Activated CD4-positive, alpha-beta T cell treated with anti-CD3 and anti-CD28 coated beads, Interleukin-2, amount 50 U/mL, for 16 hours (primary cell): Measurements from ENCODE around the gene BRPF3.
"Not testable (repeated sequence)": the region's sequence is repeated elsewhere in the genome, so short reads cannot be mapped to it uniquely, and the experiment has no call there.

Source experiments
- DNase-seq: peaks from one replicate; pipeline ENCODE4 v3.0.0-alpha.2; 2020

Gene BRPF3

DNA sequence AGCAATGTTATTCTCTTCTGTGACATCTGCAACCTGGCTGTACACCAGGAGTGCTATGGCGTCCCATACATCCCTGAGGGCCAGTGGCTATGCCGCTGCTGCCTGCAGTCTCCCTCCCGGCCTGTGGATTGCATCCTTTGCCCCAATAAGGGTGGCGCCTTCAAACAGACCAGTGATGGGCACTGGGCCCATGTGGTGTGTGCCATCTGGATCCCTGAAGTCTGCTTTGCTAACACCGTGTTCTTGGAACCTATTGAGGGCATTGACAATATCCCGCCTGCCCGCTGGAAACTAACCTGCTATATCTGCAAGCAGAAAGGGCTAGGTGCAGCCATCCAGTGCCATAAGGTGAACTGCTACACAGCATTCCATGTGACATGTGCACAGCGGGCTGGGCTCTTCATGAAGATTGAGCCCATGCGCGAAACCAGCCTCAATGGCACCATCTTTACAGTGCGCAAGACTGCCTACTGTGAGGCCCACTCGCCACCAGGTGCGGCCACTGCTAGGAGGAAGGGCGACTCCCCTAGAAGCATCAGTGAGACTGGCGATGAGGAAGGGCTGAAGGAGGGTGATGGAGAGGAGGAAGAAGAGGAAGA lies 4.6 kb downstream of the BRPF3 start:
- DNase-seq, result no peak

DNA sequence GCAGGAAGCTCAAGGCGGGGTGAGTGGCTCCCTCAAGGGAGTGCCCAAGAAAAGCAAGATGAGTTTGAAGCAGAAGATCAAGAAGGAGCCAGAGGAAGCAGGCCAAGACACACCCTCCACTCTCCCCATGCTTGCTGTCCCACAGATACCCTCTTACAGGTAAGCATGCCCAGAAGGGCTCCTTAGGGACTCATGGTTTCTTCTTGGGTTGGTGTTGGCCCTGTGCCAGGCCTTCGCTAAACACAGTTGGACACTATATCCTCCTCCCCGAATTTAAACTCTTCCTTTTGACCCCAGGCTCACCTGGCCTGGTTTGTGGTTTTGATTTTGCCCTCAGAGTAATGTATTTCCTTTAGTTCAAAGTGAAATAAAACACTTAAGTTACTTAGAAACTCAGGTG lies 5.1 kb downstream of the BRPF3 start:
- no peak for DNase-seq

DNA sequence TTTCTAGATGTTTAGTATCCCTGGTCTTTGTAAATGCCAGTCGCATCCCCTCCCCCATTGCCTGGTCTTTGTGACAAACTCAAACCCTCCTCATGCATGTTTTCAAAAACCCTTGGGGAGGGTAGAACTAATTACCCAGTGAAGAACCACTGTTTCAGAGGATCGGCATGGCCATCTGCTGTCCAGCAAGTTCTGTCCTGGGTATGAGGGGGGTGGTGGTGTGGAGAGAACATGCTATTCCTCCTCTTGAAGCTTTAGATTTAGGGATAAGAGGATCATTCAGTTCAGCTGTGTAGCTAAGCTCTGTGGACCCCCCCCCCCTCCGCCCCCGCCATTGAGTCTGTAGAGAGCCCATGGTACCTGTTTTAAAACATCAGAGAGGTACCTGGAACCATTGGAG lies 5.6 kb downstream of the BRPF3 start:
- DNase-seq, result no peak

DNA sequence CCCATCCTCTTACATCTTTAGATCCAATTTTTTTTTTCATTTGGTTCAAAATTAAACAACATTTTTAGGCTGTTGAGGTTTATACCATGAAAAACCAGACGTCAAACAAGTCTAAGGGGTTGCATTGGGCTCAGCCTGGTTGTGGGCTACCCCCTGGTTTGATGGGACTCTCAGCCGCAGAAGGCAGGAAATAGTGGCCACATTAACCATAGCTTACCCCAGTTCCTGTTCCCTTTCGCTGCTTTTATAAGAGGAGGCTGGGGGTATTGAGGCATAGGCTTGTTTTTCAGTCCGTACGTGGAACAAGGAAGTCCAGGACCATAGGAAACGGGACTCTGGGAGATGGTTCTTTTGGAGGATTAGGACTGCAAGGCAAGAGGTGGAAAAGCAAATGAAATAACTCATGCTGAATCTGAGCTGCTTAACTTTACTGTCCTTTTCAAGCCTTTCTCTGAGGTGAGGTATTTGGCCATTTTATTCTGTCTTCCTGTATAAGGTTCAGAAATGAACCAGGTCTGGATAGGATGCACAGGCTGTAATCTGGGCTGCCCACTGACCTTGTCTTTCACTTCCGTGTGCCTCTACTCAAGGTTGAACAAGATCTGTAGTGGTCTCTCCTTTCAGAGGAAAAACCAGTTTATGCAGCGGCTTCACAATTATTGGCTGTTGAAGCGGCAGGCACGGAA lies 7.7 kb downstream of the BRPF3 start:
- peak; percentile 41 for DNase-seq

DNA sequence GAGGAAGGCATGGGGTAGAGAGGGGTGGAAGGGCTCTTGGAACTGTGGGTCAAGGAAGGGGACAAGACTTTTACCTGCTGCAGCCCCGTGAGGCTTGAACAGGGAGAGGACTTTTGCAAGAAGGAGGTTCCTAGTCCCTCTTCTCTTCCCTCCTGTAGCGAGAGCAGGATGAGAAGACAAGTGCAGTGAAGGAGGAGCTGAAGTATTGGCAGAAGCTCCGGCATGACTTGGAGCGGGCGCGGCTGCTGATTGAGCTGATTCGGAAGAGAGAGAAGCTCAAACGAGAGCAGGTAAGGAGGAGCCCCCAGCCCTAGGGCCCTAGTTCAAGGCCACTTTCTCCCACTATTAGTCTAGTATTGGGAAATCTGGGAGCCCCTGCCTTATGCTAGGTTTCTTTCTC lies 10.6 kb downstream of the BRPF3 start:
- no peak for DNase-seq

DNA sequence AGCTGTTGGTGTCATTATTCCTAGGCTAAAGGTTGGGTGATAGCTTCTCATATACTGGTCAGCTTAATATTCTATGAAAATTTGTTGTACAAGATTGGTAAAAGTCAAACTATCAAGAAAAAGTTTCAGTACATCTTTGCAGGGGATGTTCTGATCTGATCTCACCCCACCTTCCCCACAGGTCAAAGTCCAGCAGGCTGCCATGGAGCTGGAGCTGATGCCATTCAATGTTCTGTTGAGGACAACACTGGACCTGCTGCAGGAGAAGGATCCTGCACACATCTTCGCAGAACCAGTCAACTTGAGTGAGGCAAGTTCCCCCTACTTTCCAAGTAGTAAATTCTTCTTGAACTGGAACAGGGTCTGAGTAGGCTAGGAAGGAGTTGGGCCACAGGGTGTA lies 13.1 kb downstream of the BRPF3 start:
- DNase-seq, result no peak

DNA sequence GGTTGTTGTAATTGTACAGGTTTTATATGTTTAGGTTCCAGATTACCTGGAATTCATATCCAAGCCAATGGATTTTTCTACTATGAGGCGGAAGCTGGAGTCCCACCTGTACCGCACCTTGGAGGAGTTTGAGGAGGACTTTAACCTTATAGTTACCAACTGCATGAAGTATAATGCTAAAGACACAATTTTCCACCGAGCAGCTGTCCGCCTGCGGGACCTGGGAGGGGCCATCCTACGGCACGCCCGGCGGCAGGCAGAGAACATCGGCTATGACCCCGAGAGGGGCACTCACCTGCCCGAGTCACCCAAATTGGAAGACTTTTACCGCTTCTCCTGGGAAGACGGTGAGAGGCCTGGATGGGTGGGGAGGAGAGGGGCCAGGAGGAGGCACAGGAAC lies 13.6 kb downstream of the BRPF3 start:
- no peak for DNase-seq

DNA sequence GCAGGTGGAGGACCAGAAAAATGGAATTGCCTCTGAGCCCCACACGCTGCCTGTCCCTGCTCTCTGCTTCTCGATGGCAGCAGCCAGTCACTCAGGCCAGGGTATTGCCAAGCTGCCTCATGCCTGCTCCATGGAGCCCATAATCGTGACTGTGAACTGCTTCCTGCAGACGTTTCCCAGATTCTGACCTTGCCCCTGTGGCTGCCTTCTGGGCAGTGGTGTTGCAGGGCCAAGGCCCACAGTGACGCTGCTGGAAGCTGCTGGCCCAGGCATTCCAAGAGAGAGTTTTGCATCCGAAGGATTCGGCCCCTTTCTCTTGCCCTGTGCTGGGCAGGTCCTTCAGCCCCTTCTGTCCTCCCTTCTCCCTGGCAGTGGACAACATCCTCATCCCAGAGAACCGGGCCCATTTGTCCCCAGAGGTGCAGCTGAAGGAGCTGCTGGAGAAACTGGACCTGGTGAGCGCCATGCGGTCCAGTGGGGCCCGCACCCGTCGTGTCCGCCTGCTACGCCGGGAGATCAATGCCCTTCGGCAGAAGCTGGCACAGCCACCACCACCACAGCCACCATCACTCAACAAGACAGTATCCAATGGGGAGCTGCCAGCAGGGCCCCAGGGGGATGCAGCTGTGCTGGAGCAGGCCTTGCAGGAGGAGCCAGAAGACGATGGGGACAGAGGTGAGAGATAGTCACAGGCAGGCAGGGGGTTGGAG lies 14.5 kb downstream of the BRPF3 start:
- DNase-seq, result no peak

DNA sequence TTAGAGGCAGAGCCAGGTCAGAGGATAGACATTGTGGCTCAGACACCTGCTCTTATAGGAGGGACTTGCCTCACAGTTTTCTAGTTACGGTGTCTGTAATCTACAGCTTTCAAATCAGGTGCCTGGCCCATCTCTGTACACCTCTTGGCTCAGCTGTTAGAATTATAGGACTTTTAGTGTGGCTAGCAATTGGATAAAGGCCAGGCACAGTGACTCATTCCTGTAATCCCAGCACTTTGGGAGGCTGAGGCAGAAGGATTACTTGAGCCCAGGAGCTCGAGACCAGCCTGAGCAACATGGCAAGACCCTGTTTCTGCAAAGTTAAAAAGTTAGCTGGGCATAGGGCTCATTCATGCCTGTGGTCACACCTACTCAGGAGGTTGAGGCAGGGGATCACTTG lies 20.0 kb downstream of the BRPF3 start:
- no peak for DNase-seq

DNA sequence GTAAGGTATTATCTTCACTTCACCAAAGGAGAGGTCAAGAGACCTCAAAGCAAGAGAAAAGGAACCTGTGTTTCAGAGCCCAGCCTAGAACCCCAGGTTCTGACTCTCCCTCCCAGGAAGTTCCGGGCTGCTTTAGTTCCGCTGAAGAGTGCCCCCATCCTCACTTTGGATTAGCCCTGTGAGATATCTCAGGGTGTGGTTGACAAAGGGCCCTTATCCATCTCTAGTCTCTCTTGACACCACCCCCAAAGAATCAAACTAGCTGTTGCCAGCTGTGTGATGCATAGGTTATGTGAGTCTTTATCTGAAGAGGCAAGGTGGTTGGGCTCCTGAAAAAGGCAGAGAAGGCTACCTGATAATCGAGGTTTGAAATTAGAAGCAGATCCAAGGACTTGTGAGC lies 20.6 kb downstream of the BRPF3 start:
- DNase-seq, result no peak

DNA sequence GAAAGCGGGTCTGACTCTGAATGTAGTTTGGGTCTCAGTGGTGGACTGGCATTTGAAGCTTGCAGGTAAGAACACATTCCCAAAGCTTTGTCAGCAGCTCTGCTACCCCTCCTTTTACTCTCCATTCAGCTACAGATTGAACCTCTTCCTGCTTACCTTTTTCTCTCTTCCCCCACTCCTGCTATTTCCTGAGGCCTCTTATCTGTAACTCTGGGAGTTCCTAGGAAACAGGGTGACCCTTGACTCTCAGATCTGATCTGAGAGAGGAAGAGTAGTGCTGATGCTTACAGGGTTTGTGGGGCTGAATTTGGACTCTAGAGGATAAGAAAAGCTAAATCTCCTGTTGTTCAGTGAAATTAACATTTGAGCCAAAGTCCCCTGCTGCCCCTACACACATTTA lies 21.4 kb downstream of the BRPF3 start:
- no peak for DNase-seq

DNA sequence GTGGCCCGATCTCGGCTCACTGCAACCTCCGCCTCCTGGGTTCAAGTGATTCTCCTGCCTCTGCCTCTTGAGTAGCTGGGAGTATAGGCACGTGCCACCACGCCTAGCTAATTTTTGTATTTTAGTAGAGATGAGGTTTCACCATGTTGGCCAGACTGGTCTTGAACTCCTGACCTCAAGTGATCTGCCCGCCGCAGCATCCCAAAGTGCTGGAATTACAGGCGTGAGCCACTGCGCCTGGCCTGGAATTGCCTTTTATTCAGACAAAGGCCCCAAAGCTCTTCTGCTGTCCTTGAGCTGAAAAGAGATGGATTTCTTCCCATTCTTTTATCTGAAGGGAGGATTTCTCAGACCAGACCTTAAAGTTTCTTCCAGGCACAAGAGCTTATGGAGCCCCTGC lies 22.0 kb downstream of the BRPF3 start:
- DNase-seq, result not testable (repeated sequence)

DNA sequence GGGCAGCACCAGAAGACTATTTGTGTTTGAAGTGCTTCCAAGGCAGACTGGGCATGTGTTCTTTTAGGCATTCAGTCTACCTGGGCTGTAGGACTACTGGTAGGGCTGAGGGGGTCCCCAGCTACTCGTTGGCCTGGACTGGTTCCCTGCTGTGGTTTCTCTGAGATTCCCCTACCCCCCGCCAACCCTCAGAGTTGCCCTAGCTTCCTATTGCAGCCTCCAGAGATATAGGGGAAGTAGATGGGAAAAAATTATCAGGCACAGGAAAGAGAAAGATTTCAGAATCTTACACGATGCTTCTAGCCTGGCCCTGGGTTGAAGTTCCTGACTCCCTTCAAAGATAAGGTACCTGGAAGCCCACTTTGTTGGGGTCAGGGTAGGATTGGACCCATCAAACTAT lies 22.5 kb downstream of the BRPF3 start:
- DNase-seq, result no peak

DNA sequence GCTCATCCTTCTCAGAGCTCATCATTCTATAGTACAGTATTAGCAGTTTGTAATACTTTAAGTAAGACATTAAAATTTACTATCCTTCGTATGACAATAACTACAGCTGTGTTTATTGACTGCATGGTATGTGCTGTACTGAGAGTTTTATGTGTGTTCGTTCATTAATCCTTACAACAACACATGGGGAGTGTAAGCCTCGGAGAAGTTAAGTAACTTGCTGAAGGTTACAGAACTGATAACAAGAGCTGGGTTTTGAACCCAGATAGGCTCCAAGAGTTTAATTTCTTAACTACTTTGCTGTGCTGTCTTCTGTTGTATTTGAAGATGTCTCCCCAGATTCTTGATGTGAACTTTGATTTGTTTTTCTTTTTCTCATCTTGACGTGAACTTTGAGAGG lies 23.7 kb downstream of the BRPF3 start:
- DNase-seq, result no peak

DNA sequence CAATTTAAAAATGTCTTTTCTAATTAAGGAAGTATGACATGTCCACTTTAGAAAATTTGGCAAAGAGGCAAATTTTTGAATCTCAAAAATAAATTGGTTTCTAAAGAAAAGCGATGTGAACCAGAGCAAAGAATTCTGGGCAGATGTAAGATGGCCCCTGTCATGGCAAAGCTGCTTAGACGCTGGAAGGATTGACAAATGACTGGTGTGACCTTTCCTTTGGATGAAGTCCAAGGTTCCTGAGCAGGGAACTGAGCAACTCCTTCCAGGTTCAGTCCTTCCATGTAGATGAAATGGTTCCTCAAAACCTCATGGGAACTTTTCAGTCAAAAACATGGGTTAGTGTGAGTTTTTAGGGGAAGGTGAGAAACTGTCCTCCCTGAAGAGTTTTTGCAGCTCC lies 25.1 kb downstream of the BRPF3 start:
- no peak for DNase-seq

DNA sequence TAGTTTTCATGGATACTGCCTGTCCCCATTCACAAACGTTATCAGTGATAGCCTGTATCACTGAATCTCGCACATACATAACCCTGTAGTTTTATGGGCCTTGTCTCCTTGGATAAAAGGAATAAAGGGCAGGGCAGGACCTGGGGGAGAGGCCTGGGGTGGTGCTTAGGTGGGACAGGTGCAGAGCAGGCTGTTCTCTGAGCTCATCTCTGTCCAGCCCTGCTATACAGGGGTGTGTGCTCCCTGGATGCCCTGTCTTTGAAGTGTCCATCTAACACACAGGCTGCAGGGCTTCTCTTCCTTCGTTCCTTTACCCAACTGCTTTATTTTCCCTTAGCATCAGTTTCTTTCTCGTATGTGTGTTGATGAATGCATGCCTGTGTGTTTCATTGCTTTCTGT lies 26.4 kb downstream of the BRPF3 start:
- no peak for DNase-seq

DNA sequence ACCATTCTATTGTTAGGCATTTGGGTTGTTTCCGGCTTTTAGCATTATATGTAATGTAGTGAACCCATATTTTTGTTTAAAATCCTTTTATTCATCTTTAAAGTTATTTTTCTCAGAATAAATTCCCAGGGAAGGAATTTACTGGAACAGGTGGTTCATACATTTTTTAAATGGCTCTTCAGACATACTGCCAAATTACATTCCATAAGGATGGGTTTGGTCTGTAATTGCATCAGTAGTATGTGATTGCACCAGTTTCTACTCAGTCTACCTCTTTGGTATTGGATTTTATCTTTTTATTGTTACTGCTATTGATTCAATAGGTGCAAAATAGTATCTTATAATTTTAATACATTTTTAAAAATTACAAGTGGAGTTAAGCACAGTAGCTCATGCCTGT lies 27.2 kb downstream of the BRPF3 start:
- DNase-seq, result no peak

DNA sequence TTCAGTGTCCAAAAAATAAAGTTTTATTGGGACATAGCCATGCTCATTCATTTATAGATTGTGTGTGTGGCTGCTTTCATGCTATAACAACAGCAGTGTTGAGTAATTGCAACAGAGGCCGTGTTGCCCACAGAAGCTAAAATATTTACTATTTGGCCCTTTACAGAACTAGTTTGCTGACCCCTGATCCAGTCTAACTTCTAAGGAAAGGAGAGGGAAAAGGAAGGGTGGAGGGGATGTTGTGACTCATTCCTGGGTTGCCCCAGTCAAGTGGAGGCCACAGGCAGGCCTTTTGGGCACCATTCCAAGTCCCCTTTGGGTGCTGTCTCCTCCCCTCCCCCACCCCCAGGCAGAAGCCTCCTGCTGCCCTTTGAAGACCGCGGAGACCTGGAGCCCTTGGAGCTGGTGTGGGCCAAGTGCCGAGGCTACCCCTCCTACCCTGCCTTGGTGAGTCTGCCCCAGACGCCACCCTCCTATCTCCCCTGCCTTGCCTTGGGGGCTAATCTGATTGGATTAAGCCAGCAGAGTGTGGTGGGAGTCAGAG lies 28.4 kb downstream of the BRPF3 start:
- DNase-seq, result no peak

DNA sequence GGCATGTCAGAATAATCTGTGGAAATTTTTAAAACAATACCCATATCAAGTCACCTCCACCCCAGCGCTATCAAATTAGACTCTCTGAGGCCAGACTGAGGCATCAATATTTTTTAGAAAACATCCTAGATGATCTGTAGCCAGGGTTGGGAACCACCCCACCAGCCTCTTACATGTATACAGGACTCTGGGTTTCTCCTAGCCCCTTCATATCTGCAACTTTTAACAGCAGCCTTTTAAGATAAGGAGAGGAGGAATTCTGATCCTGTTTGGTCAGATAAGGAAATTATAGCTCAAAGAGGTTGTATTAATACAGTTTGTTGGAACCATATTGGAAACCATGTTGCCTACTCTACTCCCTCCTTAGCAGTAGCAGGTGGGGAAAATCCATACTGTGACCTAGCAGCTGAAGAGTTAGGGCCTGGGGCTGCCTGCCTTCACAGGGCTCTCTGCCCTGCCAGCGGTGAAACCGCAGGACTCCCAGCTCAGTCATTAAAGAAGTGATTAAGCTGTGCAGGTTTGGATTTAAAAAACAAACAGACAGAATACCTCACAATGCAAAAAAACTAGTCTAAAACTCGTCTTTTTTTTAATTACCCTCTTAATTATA lies 30.0 kb downstream of the BRPF3 start:
- DNase-seq, result no peak

DNA sequence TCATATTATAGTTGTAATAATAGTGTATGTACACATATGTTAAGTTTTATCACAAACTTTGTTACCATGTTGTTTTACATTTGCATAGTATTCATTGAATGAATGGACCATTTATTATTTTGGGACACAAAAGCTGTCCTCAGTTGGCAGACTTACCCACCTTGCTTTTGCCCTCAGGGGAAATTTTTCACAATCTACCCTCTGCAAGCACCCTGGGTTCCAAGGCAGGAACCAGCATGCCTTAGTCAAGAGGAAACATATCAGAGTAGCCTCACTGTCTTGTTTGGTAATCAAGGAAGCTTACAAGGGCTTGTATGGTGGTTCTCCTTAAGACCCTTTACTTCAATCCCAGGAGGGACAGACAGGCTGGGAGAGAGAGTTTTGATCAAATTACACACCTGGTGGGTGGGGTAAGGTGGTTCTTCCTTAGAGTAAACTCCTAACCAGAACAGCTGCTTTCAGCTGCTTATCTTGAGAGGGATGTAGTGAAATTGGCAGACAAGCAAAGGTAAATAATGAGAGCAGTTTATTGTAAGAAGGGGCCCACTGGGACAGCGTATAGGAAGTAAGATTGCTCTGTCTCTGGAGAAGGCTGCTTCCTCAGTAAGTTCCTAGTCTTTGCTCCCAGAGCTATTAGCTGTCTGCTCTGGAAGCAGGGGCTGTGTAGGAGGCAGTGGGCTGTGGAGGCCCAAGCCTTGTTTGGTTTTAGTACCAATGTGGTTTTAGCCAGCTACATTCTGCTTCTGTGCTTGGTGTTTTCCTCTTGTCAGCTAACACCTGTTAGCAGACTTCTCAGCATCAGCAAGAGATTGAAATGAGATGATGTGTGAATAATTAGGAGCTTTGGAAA lies 31.1 kb downstream of the BRPF3 start:
- DNase-seq, result no peak

DNA sequence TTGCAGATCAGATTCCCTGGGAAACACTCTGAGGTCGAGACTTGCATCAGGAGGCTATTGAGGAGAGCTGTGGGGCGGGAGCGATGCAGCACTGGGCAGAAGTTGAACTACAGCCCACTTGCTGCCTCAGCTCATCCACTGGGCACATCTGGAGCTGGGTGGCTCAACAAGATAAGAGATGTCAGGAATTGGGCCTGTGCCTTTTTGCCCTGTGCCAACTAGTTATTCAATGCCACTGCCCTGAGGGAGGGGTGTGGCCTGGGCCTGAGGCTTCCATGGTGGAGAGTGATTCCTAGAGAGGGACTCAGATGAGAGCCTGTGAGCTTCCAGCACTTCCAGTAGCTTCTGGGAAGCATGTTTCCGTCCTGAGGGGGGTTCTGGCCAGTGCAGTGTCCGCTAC lies 32.7 kb downstream of the BRPF3 start:
- DNase-seq, result no peak

DNA sequence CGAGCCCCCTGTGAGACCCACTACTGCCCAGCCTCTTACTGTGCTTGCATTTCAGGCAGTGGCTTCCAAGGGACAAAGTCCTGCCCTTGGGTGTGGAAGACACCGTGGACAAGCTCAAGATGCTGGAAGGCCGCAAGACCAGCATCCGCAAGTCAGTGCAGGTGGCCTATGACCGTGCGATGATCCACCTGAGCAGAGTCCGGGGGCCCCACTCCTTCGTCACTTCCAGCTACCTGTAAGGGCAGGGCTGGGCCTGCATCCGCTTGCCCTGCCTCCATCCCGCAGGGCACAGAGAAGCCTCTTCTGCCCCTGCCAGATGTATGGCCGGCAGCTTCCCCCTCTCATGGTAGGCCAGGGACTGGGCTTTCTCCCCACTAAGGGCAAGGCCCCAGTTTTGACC lies 33.8 kb downstream of the BRPF3 start:
- no peak for DNase-seq

DNA sequence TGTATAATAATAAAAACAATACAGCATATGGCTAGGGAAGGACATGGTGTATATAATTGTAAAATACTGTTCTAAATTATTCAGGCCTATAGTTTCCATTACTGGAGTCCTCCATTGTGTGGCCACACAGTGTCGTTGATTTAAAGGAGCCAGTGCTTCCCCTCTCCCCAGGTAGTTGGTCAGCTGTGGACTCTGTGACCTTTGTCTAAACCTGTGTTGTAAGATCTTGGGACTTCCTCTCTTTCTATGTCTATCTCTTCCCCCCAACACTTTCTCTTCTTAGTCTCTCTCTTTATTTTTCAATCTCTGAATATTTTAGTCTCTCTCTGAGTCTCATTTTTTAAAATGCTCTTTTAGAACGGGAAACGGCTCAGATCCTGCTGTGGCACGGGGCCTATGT lies 35.6 kb downstream of the BRPF3 start:
- no peak for DNase-seq
